Fibroblast of skin of abdomen (primary cell): ENCODE data around the gene CDX1.
A peak's percentile ranks its signal among the peaks of the same experiment; 100 is the strongest.

Experiments used
- DNase-seq: peaks from one replicate; pipeline ENCODE4 v3.0.0-alpha.2; 2013

CDX1 gene

DNA sequence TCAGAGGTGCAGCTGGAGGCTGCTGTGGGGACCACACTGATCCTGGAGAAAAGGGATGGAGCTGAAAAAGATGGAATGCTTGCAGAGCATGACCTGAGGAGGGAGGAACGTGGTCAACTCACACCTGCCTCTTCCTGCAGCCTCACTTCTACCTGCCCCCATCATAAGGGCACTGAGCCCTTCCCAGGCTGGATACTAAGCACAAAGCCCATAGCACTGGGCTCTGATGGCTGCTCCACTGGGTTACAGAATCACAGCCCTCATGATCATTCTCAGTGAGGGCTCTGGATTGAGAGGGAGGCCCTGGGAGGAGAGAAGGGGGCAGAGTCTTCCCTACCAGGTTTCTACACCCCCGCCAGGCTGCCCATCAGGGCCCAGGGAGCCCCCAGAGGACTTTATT lies 17.4 kb downstream of the CDX1 start:
- DNase-seq, result no peak

DNA sequence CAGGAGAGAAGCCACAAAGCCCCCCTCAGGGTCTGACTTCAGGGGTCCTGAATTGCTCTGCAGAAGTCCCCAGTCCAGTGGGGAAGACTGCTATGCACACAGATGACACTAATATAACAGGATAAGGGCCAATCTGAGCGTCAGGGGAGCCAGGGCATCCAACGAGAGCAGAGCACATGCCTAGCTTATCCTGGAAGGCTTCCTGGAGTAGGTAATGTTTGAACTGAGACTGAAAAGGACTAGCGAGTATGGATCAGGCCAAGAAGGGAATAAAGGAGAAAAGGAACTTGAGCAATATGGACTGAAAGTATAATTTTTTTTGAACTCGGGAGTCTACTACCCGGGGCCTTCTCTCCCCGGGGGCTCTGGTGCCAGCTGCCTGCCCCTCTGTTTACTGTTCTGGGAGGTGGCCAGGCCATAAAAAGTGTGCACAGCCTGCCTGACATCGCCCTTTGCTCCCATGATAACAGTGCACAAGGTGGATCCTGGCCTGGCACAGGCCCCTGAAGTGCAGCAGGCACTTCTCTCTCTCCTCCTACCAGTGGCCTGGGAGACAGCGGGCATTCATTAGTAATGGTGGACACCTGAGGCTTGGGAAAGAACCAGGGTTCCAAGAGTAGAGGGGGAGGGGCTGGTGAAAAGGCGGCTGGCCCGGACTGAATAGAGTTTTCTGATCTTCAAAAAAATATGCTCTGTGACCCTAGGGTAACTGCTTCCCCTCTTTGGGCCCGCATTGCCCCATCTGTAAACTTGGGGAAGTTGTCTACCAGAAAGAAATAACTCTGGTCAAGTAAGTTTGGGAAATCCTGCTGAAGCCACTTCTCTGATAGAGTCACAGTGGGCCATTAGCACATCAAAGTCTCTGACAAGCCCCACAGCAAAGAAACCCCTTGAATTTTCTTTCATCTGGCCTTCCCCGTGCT lies 18.7 kb downstream of the CDX1 start:
- DNase-seq, result no peak

DNA sequence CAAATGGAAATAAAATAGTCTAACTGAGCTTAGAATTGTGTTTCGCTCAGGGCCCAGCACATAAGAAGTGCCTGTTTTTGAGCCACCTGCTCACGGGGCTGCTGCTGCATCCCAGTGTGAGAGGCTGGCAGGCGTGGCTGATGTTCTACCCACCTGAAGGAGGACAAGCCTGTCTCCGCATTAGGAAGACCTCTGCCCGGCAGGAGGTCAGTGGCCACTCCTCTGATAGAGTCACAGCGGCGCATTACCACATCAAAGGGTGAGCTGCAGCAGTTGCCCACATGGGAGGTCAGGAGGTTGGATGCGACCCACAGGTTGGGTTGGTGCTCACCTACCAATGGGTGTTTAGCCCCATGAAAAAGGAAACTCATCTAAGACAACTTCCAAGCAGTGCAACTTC lies 19.6 kb downstream of the CDX1 start:
- DNase-seq, result no peak

DNA sequence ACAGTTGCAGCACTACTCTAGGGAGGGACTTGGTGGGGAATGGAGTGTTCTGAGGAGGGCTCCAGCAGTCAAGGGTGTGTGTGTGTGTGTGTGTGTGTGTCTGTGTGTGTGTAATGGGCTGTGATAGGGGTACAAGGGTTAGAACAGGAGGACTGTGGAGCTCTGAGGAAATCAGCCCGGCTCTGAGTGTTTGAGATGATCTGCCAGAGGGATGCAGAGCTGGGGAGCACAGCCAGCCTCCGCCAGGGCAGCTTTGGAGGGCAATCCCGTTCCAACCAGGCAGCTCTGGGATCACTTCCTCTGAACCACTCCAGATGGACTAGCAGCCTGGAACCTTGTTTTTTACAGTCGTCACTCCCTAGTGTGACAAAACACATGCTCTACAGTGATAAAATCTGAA lies 20.3 kb downstream of the CDX1 start:
- no peak for DNase-seq

DNA sequence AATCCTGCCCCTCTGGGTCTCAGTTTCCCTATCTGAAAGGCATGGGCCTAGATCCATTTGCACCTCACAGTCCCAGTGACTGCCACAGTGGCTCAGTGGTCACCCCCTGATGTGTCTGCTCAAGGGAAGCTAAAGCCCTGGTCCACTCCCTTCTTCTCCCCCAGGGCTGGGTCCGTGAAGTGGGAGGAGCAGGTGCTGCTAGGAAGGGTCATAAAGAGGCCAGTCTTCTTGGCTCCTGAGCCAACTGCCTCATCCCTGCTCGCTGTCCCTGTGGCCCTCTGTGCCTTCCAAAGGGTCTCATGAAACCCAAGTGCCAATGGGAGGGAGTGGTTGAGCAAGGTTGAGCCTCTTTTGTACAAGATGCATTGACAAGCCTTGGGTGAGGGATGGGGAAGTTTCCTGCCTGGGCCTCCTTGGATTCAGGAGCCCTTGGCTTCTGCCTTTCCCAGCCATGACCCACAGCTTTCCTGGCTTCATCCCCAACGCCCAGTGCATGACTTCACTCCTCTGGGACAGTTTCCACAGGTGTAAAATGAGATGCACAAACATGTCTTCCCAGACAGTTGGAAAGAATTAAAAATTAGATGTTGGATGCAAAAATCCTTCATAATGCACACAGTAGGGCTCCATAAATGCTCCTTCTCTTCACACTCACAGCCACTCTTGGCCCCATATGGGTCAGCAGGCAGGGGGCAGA lies 21.7 kb downstream of the CDX1 start:
- DNase-seq, result no peak

DNA sequence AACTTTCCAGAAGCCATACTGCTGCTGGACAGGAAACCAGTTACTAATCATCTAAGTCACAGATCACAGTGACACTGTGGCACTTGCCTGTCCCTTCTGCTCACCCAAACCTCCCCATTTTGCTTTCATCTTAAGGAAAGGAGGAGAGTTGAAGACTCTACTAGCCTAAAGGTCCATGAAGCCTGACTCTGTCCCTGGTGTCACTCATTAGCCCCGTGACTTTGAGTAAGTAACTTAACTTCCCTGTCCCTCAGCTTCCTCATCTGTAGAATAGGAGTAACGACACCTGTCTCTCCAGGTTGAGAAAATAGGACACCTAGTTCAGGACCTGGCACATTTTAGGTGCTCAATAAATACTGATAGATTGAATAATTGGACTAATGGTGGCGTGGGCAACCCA lies 22.7 kb downstream of the CDX1 start:
- no peak for DNase-seq

DNA sequence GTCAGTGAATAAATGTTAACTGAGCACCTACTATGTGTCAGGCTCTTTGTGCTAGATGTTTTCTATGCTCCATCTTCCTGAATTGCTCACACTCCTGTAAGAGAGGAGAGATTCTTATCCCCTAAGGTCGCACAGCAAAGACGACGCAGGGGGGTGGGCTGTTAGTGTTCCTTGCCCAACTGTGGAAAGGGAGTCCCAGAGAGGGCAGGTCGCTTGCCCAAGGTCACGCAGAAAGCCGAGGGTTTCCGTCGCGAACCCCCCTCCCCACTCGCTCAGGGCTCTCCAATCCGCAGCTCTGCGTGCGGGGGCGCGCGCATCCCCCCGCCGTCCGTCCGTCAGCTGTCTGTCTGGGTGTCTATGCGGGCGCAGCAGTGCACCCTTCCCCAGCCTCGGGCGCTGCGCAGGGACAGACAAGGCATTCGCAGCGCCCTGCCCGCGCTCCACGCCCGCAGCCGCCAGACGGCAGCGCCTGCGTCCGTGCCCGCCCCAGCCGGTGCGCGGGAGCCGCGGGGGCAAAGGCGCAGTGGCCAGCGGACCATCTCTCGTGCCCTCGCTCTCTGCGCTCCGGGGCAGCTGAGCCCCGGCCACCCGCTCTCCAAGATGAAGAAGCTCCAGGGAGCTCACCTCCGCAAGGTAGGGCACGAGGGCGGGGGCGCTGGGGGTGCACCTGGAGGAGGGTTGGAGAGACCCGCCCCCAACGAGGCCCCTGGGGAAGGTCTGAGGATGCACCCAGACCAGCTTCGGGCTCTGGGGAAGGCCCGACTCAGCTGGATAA lies 23.3 kb downstream of the CDX1 start, which contains the start of gene SLC6A7:
SLC6A7 (plus strand) TSS at position 335 of the 775 bp plus-strand sequence; CDS start at position 601, 266 bp downstream.
- no peak for DNase-seq

DNA sequence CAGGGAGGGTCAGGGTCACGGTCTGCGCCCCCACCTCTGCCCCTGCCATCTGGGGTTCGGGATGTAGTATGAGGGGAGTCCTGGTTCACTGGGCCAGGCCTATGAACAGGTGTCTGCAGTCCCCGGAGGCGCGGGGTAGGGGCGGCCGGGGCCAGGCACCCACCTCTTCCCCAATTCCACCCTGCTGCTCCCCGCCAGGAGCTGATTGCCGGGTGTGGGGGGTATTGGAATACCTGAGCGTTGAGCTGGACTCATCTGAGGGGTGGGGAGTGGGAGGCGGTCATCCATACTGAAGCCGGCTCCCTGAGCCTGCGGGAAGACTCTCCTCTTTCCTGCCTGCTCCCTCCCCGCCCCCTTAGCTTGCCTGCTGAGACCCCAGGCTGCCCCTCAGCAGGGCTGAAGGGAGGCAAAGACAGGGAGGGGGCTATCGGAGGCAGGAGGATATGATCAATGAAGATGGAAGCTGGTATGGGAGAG lies 24.0 kb downstream of the CDX1 start:
- DNase-seq, result no peak

DNA sequence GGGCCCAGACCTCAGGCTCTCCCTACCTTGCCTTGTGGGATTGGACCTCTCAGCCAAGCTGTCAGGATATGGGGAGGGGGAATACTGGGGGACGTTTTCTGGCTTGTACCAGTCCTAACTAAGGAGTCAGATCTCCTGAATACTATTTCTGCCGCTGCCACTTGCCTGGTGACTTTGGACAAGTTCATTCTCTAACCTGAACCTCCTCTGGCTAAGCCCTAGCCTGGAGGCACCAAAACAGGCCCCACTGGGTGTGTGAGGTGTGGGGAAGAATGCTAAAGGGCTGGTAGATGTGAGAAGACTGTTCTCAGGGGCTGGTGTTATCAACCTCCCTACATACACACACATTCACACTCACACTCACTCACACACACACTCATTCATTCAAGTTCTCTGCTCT lies 24.4 kb downstream of the CDX1 start:
- DNase-seq, result no peak

DNA sequence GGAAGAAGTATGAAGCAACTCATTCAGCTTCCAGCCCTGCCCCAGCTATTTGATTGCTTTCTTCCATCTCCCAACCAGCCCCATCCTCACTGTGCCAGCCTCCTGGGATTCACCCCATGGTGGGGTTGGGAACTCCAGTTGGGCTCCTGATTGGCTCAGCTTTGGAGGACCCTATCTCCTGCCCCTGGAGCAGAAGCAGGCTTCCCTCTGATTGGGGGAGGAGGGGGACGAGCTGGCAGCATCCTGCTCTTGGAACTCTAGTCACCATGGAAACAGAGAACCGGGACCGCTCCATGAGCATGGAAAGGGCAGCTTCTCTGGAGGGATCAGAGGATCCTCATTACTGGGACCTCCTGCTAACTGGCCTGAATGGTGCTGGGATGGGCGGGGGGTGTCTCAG lies 25.9 kb downstream of the CDX1 start:
- no peak for DNase-seq

DNA sequence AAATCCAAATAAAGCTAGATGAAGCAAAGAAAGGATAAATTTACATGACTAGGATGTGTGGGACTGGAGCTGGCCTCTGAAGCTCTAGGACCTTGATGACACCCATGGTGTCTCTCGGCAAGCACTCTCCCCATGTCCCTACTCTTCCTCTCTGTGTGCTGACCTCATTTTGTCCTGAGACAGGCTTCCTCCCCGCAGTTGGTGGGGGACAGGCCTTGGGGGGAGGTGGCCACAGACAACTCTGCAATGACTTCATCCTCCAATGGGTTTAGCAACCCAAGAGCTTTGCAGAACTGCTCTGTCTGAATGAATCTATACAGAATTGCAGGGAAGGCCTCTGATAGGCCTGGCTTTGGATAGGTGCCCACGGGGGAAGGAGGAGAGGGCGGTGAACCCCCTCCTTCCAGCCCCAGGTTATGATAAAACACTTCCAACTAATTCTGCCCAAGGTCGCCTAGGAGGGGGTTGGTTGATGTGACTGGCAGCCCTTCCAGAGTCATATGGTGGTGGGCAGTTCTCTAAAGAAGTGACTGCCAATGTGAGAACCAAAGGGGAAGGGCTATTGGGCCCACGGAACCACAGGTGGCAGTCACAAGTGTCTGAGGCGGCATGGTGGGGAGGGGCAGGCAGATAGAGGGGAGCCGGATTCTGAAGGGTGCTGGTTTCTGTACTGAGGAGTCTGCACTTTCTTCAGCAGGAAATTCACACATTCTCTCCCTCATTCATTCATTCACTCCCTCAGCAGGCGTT lies 29.3 kb downstream of the CDX1 start:
- DNase-seq, result no peak

DNA sequence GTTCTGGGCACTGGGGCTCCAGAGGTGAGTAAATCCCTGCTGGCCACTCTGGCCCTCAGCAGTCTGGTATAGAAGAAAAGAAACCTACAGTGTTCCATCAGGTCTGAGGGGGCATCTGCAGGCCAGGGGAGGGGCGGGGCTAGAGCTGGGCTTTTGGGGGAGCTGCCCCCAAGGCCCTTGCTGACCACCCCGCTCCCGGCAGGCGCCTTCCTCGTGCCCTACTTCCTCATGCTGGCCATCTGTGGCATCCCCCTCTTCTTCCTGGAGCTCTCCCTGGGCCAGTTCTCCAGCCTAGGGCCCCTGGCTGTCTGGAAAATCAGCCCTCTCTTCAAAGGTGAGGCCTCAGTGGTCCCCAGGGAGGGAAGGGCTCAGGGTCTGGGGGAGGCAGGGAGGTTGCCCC lies 29.9 kb downstream of the CDX1 start:
- no peak for DNase-seq

DNA sequence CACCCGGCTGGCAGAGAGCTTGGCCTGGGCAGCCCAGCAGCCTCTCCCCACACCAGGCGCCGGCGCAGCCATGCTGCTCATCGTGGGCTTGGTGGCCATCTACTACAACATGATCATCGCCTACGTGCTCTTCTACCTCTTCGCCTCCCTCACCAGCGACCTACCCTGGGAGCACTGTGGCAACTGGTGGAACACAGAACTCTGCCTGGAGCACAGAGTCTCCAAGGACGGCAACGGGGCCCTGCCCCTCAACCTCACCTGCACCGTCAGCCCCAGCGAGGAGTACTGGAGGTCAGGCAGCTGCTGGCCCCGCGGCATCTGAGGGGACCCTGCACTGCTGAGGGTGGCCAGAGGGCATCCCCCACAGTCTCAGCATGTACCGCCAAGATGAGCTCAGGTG lies 30.4 kb downstream of the CDX1 start:
- no peak for DNase-seq

DNA sequence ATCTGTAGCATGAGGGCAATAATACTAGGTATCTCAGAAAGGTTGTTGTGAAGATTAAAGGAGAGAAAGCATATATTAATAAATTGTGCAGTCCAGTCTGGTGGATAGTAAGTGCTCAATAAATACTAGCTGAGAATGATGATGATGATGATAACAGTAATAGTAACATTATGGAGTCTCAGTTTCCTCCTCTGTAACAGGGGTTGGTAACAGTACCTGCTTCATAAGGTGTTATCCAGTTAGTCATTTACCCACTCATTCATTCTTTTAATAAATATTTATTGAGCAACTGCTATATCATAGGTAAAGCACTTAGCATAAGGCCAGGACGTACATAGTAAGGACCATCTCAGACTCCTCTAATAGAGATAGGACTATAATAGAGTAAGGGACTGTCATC lies 30.9 kb downstream of the CDX1 start:
- DNase-seq, result no peak

DNA sequence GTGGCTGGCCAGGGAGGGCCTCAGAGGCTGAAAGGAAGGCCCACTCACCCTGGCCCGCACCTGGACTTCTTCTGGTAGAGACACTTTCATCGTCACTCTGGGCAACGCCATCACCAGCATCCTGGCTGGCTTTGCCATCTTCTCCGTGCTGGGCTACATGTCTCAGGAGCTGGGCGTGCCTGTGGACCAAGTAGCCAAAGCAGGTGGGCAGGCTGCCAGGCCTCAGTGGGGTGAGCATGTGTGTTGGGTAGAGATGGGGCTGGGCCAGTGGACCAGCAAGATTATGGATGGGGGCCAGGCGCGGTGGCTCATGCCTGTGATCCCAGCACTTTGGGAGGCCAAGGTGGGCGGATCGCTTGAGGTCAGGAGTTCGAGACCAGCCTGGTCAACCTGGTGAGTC lies 35.9 kb downstream of the CDX1 start:
- DNase-seq, result no peak

DNA sequence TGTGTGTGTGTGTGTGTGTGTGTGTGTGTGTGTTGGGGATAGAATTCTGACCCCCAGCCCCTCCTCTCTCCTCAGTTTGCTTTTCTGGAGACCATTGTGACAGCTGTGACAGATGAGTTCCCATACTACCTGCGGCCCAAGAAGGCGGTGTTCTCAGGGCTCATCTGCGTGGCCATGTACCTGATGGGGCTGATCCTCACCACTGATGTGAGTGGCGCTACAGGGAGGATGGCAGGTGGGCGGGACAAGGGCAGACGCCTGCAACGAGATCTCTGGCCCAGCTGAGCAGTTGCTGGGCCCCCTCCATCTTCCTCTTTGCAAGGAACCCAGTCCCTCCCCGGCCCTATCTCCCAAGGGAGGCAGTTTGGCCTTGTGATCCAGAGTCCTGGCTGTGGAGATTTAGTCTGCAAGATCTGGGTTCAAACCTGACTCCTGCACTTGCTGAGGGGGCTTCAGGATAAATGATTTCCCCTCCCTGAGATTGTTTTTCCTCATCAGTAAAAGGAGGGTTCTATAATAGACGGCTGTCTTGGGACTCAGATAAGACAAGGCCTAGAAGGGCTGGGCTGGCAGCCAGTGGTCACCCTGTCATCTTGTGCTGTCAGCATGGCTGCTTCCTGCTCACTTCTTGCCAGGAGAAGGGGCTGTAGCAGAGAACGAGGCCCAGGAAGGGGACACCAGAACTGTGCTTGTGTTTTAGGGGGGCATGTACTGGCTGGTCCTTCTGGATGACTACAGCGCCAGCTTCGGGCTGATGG lies 37.4 kb downstream of the CDX1 start:
- no peak for DNase-seq

DNA sequence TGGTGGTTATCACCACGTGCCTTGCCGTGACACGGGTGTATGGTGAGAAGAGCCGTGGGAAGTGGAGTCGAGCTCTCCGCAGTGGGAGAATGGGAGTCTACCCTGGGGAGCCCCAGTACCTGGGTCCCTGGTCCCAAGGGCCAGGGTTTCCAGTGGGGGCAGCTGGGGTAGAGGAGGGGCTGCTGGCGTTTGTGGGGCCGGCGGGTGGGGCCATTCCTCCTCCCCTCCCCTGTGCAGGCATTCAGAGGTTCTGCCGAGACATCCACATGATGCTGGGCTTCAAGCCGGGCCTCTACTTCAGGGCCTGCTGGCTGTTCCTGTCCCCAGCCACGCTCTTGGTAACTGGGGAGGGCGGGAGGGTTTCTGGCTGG lies 38.0 kb downstream of the CDX1 start:
- no peak for DNase-seq

DNA sequence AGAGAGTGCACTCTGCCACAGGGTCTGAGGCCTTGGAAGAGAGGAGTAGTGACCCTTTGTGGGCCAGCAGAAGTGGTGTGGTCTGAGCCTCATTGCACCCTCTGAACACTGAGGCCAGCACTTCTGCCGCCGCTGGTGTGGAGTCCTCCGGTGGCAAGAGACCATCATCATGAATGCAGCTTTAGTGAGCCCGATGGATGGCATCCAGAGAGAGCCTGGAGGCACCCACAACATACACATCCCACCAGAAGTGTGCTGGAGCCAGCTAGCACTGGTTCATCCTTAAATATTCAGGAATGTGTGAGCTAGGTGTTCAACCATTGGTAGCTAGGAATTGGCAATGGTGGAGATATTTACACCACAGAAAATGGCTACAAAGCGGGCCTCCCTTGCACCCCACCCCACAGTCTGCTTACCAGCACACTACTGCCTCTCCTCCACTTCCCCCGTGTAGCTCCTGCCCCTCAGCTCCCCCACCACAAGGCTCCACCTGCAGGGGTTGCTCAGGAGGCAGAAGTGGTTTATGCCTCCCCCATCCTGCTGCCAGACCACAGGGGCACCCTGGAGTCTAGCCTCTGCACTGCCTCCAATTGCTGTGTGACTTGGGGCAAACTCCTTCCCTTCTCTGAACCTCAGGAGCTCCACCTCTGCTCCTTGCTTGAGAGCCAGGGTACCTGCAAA lies 39.7 kb downstream of the CDX1 start:
- DNase-seq, result no peak

DNA sequence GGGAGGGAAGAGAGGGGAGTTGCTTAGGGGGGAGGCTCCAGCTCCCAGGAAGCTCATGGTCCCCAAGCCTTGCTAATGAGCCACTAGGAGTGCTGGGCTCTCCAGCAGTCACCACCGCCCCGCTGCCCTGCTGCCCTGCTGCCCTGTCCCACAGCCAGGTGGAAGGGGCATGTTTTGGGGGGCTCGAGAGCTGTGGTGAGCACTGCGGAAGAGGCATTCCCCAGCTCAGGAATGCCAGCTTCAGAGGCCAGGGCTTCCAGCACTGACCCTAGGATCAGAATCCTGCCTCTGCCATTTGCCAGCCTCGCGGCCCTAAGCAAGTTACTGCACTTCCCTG lies 40.2 kb downstream of the CDX1 start:
- no peak for DNase-seq

DNA sequence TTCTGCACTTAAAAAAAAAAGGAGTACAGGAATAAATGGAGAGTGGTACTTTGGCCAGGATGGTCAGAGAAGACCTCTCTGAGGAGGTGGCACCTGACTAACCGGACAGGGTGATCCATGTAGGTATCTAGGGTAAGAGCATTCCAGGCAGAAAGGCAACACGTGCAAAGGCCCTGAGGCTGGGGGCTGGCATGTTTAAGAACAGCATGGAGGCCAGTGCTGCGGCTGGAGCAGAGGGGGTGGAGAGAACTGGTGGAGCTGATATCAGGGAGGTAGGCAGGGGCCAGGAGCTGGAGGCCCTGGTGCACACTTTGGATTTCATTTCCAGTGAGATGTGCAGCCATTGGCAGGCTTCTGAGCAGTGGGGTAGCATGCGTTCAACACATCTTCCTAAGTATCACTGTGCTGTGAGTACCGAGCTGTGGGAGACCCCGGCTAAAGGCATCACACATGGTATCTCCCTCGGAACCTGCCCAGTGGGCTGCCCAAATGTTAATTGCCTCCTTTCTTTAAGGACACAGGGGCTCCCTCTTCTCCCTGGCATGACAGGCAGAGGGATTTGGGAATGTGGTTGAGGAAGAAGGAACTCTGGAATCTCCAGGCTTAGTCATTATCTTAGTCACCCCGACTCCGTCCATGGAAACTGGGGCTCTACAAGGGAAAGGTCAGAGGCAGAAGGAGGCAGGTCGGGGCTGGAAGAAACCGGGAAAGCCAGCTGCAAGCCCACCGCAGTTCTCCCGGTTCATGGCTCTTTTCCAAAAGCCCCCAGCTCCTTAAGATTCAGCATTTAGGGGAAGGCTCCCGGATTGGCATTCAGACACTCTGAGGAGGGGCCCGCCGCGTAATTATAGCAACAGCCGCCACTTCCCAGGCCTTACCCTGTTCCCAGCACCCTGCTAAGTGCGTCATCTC lies 41.9 kb downstream of the CDX1 start:
- DNase-seq, result peak; percentile 68
